T-helper 2 cell (primary cell): ENCODE measurements around the gene WDR19.

Experiments
- DNase-seq, 5 experiments: peaks; one replicate each; pipeline versions ENCODE4 v3.0.0 to v3.0.0-alpha.2; 2012 to 2022

The WDR19 gene

DNA sequence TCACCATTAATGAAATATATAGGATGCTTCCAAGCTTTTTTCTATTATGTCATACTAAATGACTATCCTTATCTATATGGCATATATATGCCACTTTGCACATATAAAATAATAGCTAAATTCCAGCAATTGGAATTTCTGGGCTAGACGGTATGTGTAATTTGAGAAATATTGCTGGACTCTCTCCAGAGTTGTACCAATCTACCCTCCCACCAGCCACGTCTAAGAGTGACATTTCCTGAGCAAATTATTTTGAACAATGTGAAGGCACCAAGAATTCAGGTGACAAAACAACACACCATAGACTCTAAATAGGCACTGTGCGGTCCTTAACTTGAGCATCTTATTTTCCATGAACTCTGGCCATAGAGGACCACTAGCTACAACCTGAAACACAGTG is 121.5 kb downstream of the WDR19 start:
- DNase-seq: no peak

- no peak for DNase-seq
Measured at GRCh38 chr4:39304651-39305050, 122.3 kb downstream of the WDR19 start.

- peak in 1 of 5 experiments; percentile 19 for DNase-seq
Measured at GRCh38 chr4:39305912-39306677, 123.8 kb downstream of the WDR19 start.

GRCh38 chr4:39308611-39309010 is 126.3 kb downstream of the WDR19 start:
- DNase-seq: no peak

DNA sequence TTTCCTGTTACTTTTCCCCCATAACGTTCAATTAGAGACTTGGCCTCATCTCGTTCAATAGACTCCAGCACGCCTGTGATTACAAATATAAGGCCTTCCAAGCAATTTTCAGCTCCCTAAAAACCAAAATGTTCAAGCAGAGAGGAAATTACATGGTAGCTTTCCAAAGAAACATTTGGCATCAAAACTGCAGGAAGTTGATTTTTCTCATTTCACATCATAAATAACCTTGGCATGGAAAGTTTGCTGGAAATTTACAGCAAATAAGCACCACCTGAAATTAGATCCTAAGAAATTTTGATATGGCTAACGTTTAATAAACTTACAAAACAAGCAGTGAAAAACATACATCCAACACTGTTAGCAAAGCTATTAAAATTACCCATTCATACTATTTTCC is 130.5 kb downstream of the WDR19 start:
- DNase-seq: no peak

DNA sequence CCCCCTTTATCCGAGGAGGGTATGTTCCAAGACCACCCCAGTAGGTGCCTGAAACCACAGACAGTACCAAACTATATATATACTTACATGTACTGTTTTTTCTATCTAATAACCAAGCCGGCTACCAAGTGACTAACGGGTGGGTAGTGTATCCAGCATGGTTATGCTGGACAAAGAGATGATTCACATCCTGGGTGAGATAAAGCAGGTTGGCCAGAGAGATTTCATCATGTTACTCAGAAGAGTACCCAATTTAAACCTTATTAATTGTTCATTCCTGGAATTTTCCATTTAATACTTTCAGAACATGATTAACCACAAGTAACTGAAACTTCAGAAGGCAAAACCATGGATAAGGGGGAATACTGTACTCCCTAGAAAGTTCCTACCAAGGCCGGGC is 137.3 kb downstream of the WDR19 start:
- no peak for DNase-seq

DNA sequence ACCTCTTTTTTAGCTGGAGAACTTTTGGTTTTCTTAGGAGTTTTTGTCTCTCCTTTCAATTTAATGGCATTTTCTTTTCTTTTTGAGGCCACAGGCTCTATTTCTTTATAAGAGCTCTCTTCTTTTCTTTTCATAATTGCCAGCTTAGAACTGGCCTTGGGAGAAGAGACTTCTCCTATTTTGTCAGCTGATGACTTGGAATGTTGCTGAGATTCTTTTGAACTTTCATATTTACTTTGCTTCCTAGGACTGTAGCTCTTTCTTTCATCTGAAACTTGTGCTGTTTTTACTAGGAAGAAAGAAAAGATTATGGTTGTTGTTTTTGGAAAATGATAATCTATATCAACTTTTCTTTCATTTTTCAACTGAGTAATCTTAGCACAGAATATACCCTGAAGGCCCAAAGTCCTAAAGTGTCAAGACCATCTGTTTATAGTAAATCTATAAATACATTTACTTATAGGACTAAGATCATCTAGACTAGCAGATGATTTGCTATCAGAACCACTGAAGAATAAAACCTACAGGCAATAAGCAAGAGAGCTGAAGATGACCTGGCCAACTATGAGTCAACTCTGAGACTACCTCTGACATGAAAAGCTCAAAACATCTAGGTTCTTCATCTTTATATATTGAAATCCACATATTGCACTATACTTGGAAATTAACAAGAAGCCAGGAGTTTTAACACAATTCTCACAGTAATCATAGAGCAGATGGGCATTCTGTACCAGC is 138.2 kb downstream of the WDR19 start:
- no peak for DNase-seq

DNA sequence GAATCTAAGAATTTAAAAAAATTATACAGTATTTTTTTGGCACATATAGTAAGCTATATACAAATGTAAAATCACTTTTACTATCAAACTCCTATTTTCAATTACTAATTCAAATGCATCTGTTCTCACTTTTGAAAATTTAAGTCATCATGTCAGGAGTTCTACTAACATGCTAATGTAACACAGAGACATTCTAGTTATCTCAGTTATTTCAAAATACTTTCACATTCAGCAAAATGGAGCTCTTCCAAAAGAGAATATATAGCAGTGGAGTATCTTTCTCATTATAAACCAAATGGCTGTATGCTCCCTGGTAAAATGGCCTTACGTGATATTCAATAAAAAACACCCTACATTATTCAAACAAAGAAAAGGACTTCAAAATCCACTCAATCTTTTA is 141.5 kb downstream of the WDR19 start:
- DNase-seq: no peak

GRCh38 chr4:39324446-39324845 is 142.1 kb downstream of the WDR19 start:
- no peak for DNase-seq

GRCh38 chr4:39324897-39325613 is 142.7 kb downstream of the WDR19 start:
- DNase-seq: no peak

GRCh38 chr4:39326468-39326977 is 144.2 kb downstream of the WDR19 start:
- no peak for DNase-seq

DNA sequence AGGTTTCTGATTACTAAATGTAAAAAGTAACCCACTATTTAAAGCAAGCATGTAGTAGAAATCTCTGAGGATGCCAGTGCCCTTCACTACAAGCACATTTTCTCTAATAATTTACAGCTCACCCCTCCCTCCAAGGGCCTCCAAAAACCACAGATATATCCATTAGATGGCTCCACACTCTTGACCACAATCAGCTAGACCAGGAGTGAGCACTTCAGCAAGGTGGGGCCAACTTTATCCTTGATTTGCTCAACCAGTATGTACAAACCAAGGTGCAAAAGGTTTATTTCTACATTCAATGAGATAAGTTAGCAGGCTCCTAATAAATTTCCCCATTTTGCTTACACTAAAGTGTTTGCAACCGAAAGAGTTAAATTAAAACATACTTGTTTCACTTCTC is 148.0 kb downstream of the WDR19 start:
- DNase-seq: no peak

- DNase-seq: no peak
Measured at GRCh38 chr4:39331191-39331590, 148.9 kb downstream of the WDR19 start.
